Vagina (tissue), 2 donors: ENCODE results near the gene GRM2. TPM values are rescaled to one million over a fixed set of nuclear protein-coding genes. Genes with fewer than 3 reads are reported as not detected.

Source experiments
- DNase-seq, 2 donors: peaks; one replicate each; pipeline ENCODE4 v3.0.0-alpha.2; 2017; ENCODE audit errors: extremely low spot score in 2 of 2
- H3K27ac ChIP-seq: fragments of 200-600 bp; sonication (generic); one replicate; pipeline ENCODE4 v1.5.1; 2019
- H3K27me3 ChIP-seq: fragments of 200-600 bp; sonication (generic); one replicate; pipeline ENCODE4 v1.5.1; 2019
- H3K36me3 ChIP-seq, 2 donors: fragments of 200-600 bp; sonication (generic); one replicate each; pipeline ENCODE4 v1.5.1; 2017 to 2019
- H3K4me1 ChIP-seq: fragments of 200-600 bp; sonication (generic); one replicate; pipeline ENCODE4 v1.5.1; 2019
- H3K4me3 ChIP-seq, 2 donors: fragments of 200-600 bp; sonication (generic); 1 replicate in 1 of 2; 2 replicates in 1 of 2; pipeline ENCODE4 v1.5.1; 2016 to 2019
- H3K9me3 ChIP-seq: fragments of 200-600 bp; sonication (generic); one replicate; pipeline ENCODE4 v1.5.1; 2019
- CTCF ChIP-seq, 3 experiments: fragments of 450-650 bp in 2 of 3; fragments of 200-600 bp in 1 of 3; sonication (generic) in 1 of 3; IDR thresholded peaks; one replicate each; pipeline ENCODE4 v1.5.1; 2017 to 2019; ENCODE audit warnings: antibody characterized with exemption in 3 of 3, mild to moderate bottlenecking in 2 of 3, moderate library complexity in 2 of 3
- POLR2A ChIP-seq, 2 donors: fragments of 450-650 bp; IDR thresholded peaks; one replicate each; pipeline ENCODE4 v1.6.1; 2017; ENCODE audit warnings: antibody characterized with exemption in 2 of 2, mild to moderate bottlenecking in 2 of 2, moderate library complexity in 2 of 2
- POLR2AphosphoS5 ChIP-seq, 2 donors: sonication (generic); formaldehyde crosslinking; IDR thresholded peaks; one replicate each; pipeline ENCODE4 v1.9.0; 2017; ENCODE audit warnings: antibody characterized with exemption in 2 of 2, mild to moderate bottlenecking in 2 of 2, low read depth in 1 of 2; ENCODE audit not compliant: insufficient read depth in 1 of 2
- intact Hi-C: fragments of 100-400 bp; cut with DNase I; formaldehyde crosslinking; loops from one replicate; pipeline ENCODE4 v1.15.1; 2023
- small RNA-seq: library from RNA; depleted of rRNA; stranded (forward); fragments of <200 nt; gene quantifications from one replicate; pipeline ENCODE3, GENCODE V24; 2016
- total RNA-seq: library from RNA; depleted of rRNA; stranded (reverse); fragments of >200 nt; gene quantifications from one replicate; pipeline ENCODE4 v1.2.3, GENCODE V29; 2016

GRM2 gene
- total RNA-seq, 1 donor from 2014 or later = not detected

- intact Hi-C loops = no loop called here
- Histone ChIP-seq H3K9me3 (no peaks in the 10 kb centered on the region), H3K27me3 (no peaks in the 10 kb centered on the region), H3K4me1 (no peaks in the 10 kb centered on the region), H3K4me3 (no peak overlapping the region), H3K27ac (no peak overlapping the region), H3K36me3 (no peaks in the 10 kb centered on the region)
- TF ChIP-seq POLR2A (IDR thresholded peaks at IDR 0.05) (no peak), POLR2AphosphoS5 (IDR thresholded peaks at IDR 0.05; ENCODE audit: insufficient read depth in 1 of 2, low read depth in 1 of 2) (no peak), CTCF (IDR thresholded peaks at IDR 0.05) (no peak)
- no peak for DNase-seq
These were observed 52.3 kb downstream of the GRM2 start for GRCh38 chr3:51759203-51759602.

Small RNA genes lying within 50 kb of the gene (small RNA-seq; reads per million reads assigned to genes)
- gene RNA5SP132 = 640 reads per million, percentile 99 among the genes with 10 or more reads in this experiment

Other genes starting within 250 kb of the GRM2 start
- 15.0 TPM for gene DCAF1, start 207.1 kb upstream of the GRM2 start, total RNA-seq
- gene RAD54L2, start 168.3 kb upstream of the GRM2 start, total RNA-seq = 24.3 TPM
- 66.8 TPM for gene TEX264, start 35.8 kb upstream of the GRM2 start, total RNA-seq
- not detected for gene IQCF6, start 72.2 kb downstream of the GRM2 start, total RNA-seq
- gene IQCF2, start 154.5 kb downstream of the GRM2 start, total RNA-seq = not detected
- not detected for gene IQCF5, start 168.5 kb downstream of the GRM2 start, total RNA-seq
- not detected for gene IQCF1, start 196.3 kb downstream of the GRM2 start, total RNA-seq
- gene RRP9, start 234.8 kb downstream of the GRM2 start, total RNA-seq = 12.5 TPM
- 20.6 TPM for gene PARP3, start 235.3 kb downstream of the GRM2 start, total RNA-seq
- gene GPR62, start 248.3 kb downstream of the GRM2 start, total RNA-seq = not detected